HG03558 (cell line): ENCODE data around the gene MEGF6.

Source experiments
- ATAC-seq: cut with Tn5 transposase; IDR thresholded peaks from one replicate; pipeline ENCODE4 v1.9.1; 2021; ENCODE audit warnings: moderate number of reproducible peaks; ENCODE audit not compliant: unreplicated experiment; ENCODE audit errors: extremely low read depth

MEGF6 gene

GRCh38 chr1:3479511-3480368 is 131.6 kb downstream of the MEGF6 start:
- ATAC-seq = no peak

GRCh38 chr1:3478187-3478586 is 133.1 kb downstream of the MEGF6 start:
- ATAC-seq = no peak

- no peak for ATAC-seq
Observed at GRCh38 chr1:3477241-3477995, 133.9 kb downstream of the MEGF6 start.

GRCh38 chr1:3476666-3477065 is 134.6 kb downstream of the MEGF6 start:
- ATAC-seq = no peak

GRCh38 chr1:3475839-3476573 is 135.3 kb downstream of the MEGF6 start:
- ATAC-seq = no peak

- no peak for ATAC-seq
Observed at GRCh38 chr1:3474421-3474820, 136.9 kb downstream of the MEGF6 start.

- no peak for ATAC-seq
Observed at GRCh38 chr1:3474016-3474415, 137.3 kb downstream of the MEGF6 start.

GRCh38 chr1:3473381-3473844 is 137.9 kb downstream of the MEGF6 start:
- no peak for ATAC-seq

GRCh38 chr1:3472906-3473305 is 138.4 kb downstream of the MEGF6 start:
- no peak for ATAC-seq

- ATAC-seq = no peak
Observed at GRCh38 chr1:3472088-3472850, 139.0 kb downstream of the MEGF6 start.

GRCh38 chr1:3471356-3472087 is 139.8 kb downstream of the MEGF6 start:
- ATAC-seq = no peak

GRCh38 chr1:3470650-3471355 is 140.5 kb downstream of the MEGF6 start:
- no peak for ATAC-seq

GRCh38 chr1:3469849-3470649 is 141.3 kb downstream of the MEGF6 start:
- no peak for ATAC-seq

GRCh38 chr1:3469104-3469848 is 142.0 kb downstream of the MEGF6 start:
- ATAC-seq = no peak

- no peak for ATAC-seq
Observed at GRCh38 chr1:3468236-3469103, 142.8 kb downstream of the MEGF6 start.
